ENCODE measurements around the gene DYNC1I1. TPM values are rescaled to one million over a fixed set of nuclear protein-coding genes. Genes with fewer than 3 reads are reported as not detected.

DYNC1I1 gene
- polyA plus RNA-seq, 5 donors, result 8.1 to 14.9 (median 10.8) TPM

GRCh38 chr7:96075510-96076349 is 303.4 kb downstream of the DYNC1I1 start:
- peak; percentile 76 to 78 for DNase-seq

DNA sequence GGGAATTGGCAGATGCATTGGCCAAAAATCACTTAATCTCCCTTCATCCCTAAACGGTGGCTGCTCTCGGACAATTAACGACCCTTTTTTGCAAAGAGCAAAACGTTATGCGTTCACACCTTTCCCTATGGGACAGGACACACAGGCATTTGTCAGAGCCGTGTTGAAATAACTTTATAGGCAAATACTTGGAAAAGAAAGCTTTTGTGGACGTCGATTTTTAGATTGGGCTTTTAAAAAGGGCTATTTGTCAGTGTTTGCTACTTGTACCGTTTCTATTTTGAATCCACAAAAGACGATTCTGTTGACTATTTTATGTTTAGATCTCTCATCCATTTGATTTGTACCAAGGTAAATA is 304.0 kb downstream of the DYNC1I1 start:
- no peak for DNase-seq

- DNase-seq, result no peak
Measured at GRCh38 chr7:96080027-96080426, 307.7 kb downstream of the DYNC1I1 start.

DNA sequence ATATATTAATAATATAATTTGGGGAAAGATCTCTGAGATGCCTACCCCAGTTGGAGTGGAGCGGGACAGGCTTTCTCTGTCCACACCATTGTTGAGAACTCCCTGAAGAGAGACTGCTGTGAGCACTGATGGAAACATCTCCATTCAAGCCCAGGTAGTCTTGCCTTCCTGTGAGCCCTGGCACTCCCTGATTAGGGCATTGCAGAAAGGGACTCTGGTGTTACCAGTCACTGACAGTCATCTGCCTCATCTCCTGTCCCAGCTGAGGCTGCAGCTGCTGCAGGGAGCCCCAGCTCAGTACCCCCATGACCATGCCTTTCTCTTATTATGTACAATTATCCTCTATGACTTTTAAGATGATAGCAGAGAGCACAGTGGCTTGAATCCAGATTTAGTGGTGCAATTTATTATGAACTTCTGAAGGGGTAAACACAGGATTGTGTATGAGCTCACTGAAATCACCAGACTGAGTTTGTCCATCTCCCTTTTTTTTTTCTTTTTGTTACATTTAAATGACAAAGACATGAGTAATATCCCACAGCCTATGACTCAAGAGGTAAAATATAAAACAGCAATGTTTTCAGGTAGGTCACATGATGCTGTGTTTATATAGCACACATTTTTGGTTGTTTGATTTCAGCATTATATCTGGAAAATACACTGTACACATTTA is 312.7 kb downstream of the DYNC1I1 start:
- no peak for DNase-seq

DNA sequence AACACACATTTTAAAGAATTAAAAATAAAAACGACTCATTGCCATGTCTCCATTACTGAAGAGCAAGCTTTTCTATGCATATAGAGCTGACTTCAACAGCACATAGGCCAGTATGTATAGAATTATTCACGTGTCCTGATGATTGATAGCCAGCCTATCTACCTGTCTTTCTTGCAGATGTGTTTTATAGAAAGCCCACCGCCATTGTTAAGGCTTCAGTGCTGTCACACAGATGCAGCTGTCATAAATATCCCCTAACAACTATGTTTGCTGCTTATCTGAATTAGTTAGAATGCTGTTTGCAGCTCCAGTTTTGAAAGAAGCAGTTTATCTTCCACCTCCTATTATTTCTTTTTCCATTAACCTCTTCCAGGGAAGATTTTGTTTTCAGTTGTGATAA is 313.6 kb downstream of the DYNC1I1 start:
- no peak for DNase-seq

GRCh38 chr7:96088579-96088978 is 316.2 kb downstream of the DYNC1I1 start:
- DNase-seq, result no peak

- DNase-seq, result no peak
Measured at GRCh38 chr7:96089511-96089910, 317.2 kb downstream of the DYNC1I1 start.

DNA sequence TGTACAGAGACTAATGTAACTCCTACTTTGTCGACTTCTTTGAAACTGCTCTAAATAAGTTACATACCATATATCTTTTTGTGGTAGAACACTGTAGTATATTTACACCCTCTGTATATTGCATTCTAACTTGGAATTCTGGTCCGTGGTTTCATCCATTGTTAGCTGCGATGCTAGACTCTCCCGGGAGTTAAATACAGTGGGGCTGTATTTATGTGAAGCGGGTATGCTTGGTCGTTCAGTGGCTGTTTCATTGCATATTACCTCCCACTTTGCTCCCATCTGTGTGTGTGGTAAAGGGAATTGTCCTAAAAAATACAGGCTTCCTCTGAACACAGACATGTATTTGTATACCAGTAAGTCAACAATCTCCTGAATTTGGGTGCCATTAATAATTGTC is 318.4 kb downstream of the DYNC1I1 start:
- no peak for DNase-seq

GRCh38 chr7:96093435-96093834 is 321.1 kb downstream of the DYNC1I1 start:
- DNase-seq, result no peak

DNA sequence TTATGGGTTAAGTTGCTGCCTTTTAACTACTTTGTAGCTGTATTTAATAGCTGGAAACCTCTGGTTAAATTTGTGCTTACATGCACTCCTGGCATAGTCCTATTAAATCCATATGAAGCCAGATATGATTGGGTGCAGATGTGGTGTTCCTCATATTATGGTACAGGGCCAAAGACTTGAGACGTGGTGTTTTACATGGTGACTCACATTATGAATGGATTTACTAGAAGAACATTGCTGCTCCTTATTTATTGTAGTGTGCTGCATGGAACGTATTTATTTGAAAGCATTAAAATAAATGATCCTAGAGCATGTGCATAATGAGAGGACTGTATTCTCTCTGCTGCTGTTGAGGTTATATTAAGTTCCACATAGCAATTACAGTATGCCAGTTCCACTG is 325.5 kb downstream of the DYNC1I1 start:
- DNase-seq, result no peak

GRCh38 chr7:96100737-96101136 is 328.4 kb downstream of the DYNC1I1 start:
- DNase-seq, result no peak

DNA sequence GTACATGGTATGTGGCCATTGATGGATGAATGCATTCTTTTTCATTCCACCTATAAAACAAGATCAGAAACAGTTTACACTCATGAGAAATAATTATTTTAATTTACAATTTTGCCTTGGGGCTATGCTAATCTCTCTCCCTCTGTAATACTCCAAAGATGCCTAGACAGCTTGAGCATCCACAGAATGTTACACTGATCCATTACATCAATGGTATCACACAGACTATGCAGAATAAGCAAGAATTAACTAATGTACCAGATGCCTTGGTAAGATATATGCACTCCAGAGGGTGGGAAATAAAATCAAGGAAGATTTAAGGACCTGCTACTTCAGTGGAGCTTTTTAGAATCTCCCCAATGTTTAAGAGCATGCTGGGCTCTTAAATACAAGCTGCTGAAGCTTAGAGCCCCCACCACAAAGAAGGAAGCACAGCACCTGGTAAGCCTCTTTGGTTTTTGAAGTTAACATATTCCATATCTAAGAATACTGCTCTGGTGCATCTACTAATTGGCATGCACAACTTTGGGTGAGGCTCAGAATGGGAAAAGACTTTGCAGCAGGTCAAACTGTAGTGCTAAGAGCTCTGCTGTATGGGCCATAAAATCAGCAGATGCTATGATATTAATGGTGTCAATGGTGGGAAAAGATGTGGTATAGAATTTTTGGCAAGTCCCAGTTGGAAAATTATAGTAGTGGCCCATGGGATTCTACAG is 329.9 kb downstream of the DYNC1I1 start:
- DNase-seq, result no peak

DNA sequence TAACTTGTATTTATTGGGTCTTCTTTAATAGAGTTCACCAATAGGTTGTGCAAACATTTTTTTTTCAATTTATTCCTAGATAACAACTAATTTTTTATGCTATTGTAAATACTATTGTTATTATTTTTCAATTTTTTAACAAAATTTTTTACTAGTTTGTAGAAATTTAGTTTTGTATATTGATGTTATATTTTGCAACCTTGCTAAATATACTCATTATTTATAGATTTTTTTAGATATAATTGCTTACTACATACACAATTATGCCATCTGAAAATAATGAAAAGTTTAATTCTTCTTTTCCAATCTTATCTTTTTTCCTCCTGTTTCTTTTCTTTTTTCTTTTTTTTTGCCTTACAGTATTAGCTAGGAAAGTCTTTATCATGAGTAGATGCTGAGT is 332.6 kb downstream of the DYNC1I1 start:
- no peak for DNase-seq

DNA sequence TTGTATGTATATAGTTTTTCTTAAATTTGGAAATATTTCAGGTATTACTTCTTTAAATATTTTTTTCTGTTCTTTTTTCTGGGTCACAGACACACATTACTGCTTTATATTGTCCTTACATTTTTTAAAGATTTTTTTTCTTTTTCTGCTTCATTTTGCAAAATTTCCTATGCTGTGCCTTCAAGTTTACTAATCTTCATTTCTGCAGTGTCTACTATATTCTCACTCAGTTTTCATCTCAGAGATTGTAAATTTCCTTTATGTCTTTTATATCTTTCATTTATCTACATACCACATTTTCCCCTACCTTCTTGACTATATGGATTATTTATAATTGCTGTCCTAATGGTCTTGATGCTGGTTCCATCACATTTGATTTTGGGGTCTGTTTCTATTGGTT is 339.1 kb downstream of the DYNC1I1 start:
- DNase-seq, result no peak

GRCh38 chr7:96114190-96114589 is 341.8 kb downstream of the DYNC1I1 start:
- no peak for DNase-seq

GRCh38 chr7:96116173-96116572 is 343.8 kb downstream of the DYNC1I1 start:
- no peak for DNase-seq

- DNase-seq, result no peak
Measured at GRCh38 chr7:96118449-96119001, 346.2 kb downstream of the DYNC1I1 start.

GRCh38 chr7:96120445-96121225 is 348.3 kb downstream of the DYNC1I1 start:
- no peak for DNase-seq

DNA sequence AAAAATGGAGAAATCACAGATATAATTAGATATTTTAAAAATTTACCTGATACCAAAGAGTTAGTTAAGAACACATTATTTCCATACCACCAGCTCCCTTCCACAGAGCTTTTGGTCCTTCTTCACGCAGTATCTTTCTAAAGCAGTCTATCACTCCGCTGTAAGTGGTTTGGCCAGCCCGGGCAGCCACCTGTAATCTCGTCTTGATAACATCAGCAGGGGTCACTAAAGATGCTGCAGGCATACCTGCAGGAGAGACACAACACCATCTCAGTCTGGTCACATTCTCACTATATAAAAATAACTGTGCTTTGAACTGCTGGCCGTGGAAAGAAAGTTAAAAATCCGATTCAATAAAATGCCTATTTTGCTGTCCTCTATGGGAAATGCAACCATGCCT is 349.4 kb downstream of the DYNC1I1 start:
- no peak for DNase-seq

- DNase-seq, result no peak
Measured at GRCh38 chr7:96122746-96123145, 350.4 kb downstream of the DYNC1I1 start.

DNA sequence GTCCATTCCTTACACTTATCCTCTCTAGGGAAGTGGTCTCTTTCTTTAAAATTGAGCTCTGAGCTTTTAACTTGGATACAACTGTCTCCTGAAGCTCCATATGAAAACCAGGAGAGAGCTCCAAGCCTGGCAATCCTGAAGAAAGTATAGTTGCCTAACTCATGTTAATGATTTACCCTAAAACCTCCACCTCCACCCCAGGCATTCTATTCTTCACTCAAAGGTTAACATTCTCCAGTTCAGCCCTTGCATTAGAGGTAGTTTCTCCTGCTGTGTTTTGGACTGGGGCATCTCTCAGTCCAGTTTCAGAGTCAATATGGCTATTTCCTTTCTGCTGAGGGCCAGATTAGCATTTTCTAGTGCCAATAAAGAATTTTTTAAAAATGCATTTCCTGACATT is 354.0 kb downstream of the DYNC1I1 start:
- DNase-seq, result no peak

GRCh38 chr7:96127746-96128145 is 355.4 kb downstream of the DYNC1I1 start:
- no peak for DNase-seq

All from right lung (tissue), 5 donors.